HG03378 (cell line): Measurements from ENCODE around the gene ULK4.

Experiments
- ATAC-seq: cut with Tn5 transposase; IDR thresholded peaks from one replicate; pipeline ENCODE4 v1.9.1; 2021; ENCODE audit warnings: mild to moderate bottlenecking, moderate library complexity; ENCODE audit not compliant: unreplicated experiment

Gene ULK4

GRCh38 chr3:41241161-41241560 lies 720.7 kb downstream of the ULK4 start:
- ATAC-seq, result no peak

GRCh38 chr3:41239587-41239986 lies 722.3 kb downstream of the ULK4 start:
- no peak for ATAC-seq

DNA sequence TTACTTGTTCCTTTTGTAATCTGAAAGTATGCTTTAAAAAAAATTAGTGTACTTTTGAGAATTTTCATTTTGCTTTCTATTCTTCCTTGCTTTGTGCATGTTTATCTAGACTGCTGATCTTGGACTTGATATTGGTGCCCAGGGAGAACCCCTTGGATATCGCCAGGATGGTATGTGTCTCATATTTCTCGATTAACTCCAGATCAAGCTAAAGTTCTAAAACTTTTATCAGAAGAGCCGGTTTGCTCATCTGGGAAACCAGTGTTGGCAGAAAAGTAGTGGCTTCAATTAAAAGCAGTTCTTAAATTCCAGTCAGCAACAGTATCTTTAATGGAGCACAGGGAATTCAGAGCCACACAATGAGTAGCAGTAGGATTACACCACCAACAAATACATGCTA lies 724.0 kb downstream of the ULK4 start:
- no peak for ATAC-seq

DNA sequence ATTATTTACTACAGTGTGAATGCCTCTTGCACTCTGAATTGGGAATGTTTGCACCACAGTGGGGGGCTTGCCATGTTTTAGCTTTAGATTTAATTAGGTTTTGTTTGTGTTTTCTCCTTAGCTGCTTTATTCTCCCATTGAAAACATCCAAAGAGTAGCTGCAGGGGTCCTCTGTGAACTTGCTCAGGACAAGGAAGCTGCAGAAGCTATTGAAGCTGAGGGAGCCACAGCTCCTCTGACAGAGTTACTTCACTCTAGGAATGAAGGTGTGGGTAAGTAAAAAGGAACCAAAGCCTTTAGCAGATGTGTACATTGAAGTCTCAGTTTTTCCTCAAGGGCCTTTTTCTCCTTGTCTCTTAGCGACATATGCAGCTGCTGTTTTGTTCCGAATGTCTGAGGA lies 725.7 kb downstream of the ULK4 start:
- no peak for ATAC-seq

DNA sequence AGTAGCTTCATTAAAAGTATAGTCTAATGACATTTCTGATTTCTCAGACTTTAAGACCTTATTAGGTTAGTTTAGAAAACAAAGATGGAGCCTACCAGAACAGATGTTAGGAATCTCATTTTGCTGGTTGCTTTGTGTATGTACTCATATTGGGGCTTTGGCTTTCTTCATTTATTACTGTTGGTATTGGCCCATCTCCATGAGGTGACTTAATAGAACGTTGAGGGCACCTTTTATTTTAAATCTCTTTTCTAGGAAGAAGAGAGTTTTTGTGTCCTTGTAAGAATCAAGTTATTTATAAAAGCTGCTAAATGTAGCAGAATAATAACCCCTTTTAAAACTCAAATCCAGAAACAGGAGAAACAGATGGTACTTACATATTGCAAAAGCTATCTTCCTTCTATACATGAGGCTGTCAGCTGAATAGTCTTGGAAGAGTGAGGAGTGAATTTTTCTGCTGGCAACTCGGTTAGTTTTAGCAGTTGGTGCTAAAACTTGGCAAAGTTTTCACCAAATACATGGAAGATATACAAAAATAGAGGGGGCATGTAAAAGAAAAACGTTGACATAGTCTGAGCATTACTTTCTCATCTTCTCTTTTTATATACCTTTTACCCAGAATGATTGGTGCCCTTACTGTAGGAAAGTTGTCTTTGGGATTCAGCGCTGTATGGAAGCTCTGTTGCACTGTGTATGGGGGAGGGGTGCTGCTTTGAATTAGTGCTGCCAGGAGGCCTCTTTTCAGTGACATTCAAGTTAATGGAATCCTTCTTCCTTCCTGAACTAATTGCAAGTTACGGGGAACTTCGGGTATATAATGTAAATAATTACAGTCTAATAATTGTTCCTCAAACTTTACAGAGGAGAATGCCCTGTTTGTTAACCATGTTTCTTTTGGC lies 726.8 kb downstream of the ULK4 start:
- no peak for ATAC-seq

DNA sequence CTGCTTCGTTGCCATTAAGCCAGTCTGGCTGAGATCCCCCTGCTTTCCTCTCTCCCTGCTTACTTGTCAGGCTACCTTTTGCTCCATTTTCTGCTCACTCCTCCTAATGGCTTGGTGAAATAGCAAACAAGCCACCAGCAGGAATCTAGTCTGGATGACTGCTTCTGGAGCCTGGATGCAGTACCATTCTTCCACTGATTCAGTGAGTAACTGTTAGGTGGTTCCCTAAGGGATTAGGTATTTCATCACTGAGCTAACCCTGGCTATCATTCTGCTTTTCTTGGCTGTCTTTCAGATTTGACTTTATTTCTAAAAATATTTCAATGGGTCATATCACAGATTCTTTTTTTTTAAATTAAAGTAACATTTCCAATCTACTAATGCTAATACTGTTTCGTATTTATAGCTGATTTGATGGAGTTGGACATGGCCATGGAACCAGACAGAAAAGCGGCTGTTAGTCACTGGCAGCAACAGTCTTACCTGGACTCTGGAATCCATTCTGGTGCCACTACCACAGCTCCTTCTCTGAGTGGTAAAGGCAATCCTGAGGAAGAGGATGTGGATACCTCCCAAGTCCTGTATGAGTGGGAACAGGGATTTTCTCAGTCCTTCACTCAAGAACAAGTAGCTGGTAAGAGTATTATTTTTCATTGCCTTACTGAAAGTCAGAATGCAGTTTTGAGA lies 737.6 kb downstream of the ULK4 start:
- no peak for ATAC-seq

DNA sequence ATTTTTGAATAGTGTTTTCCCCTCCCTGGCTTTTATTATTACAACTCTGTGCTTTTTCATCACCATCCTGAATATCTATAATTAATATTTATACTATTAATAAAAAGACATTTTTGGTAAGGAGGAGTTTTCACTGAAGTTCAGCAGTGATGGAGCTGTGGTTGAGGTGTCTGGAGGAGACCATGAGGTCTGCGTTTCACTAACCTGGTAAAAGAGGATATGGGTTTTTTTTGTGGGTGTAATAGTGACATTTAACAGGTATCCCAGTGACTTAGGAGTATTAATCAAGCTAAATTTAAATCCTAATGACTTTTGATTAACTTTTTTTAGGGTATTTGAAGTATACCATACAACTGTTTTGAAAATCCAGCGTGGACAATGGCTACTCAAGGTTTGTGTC lies 738.2 kb downstream of the ULK4 start:
- ATAC-seq, result no peak

GRCh38 chr3:41223078-41223477 lies 738.8 kb downstream of the ULK4 start:
- no peak for ATAC-seq

GRCh38 chr3:41222501-41222900 lies 739.4 kb downstream of the ULK4 start:
- no peak for ATAC-seq

DNA sequence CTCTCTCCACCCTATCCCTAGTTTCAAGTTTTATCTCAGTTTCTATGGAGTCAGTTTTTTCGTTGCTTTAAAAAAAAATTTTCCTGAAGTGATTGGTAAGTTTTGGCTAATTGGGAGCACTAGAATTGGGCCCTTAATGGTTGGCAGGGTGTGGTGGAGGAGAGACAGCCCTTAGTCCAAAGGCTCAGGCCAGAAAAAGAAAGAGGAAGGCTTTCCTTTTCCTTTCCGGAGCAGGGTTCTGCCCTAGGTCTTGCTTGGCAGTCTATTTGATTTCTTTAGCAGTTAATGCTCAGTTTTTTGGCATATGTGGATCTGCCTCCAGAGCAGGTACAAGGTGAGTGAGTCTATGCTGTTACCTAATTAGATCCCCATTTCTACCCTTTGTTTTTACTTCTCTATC lies 739.9 kb downstream of the ULK4 start:
- ATAC-seq, result no peak

- ATAC-seq, result no peak
Observed at GRCh38 chr3:41220906-41221677, 740.8 kb downstream of the ULK4 start.

DNA sequence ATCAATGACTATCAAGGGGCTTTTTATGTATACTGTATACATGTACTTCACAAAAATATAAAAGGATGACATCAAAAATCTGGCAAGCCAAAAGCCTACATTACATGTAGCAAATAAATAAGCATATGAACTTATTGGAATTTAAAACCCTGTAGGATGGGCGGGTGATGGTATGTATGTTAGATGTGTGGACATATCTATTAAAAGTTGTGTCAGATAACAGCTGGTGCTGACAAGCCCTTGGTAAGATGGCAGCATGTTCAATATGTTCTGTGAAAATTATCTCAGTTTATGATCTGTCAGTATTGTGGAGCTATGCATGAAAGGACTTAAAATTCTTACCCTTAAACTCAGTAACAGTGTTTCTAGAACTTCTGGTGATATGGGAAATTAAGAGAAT lies 742.5 kb downstream of the ULK4 start:
- ATAC-seq, result no peak

- ATAC-seq, result no peak
Observed at GRCh38 chr3:41216993-41217392, 744.9 kb downstream of the ULK4 start.

- no peak for ATAC-seq
Observed at GRCh38 chr3:41216422-41216821, 745.5 kb downstream of the ULK4 start.

- no peak for ATAC-seq
Observed at GRCh38 chr3:41213588-41213987, 748.3 kb downstream of the ULK4 start.

- no peak for ATAC-seq
Observed at GRCh38 chr3:41212088-41212487, 749.8 kb downstream of the ULK4 start.

DNA sequence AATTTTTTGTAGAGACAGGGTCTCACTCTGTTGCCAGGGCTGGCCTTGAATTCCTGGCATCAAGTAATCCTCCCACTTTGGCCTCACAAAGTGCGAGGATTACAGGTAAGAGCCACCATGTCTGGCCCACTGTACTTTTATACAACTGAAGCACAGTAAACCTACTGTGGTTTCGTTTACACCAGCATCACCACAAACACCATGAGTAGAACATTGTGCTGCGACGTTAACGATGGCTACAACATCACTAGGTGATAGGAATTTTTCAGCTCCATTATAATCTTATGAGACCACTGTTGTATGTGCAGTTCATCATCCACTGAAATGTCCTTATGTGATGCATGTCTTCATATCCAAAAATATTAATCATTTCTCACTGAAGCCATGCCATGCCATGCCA lies 750.9 kb downstream of the ULK4 start:
- ATAC-seq, result no peak

DNA sequence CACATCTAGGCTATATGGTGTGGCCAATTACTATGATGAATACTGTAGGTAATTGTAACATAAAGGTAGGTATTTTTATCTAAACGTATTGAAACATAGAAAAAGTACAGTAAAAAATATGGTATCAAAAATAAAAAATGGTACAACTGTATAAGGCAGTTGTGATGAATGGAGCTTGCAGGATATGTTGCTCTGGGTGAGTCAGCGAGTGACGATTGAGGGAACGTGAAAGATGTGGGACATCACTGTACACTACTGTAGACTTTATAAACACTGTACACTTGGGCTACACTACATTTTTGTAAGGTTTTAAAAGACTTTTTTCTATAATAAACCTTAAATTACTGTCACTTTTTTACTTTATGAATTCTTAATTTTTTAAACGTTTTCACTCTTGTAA lies 752.3 kb downstream of the ULK4 start:
- ATAC-seq, result no peak

- no peak for ATAC-seq
Observed at GRCh38 chr3:41208507-41209220, 753.2 kb downstream of the ULK4 start.

DNA sequence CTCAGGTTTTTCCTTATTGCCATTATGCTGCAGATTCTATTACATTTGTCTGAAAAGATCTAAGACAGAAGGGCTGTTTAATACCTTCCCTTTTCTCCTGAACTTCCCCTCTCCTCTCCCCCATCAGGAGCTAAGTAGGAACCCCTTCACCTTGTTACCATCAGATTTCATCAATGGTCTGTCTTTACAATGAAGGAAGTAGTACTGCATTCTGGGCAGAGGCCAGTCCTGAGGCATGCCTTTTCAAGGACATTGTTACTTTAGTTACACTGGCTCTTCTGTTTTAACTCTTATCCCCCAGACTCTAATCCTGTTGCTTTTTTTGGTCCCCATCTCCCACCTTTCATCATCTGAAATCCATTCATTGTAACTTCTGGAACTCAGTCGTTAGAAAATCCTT lies 754.5 kb downstream of the ULK4 start:
- ATAC-seq, result no peak

GRCh38 chr3:41205591-41205990 lies 756.3 kb downstream of the ULK4 start:
- ATAC-seq, result no peak
